CD4-positive, alpha-beta T cell (primary cell): ENCODE data around the gene NCF2. TPM values are rescaled to one million over a fixed set of nuclear protein-coding genes. Genes with fewer than 3 reads are reported as not detected.

Source experiments
- ATAC-seq: fragments of 200-7000 bp; cut with Tn5 transposase; one replicate; pipeline ENCODE4 v1.10.0; 2022; ENCODE audit warnings: mild to moderate bottlenecking; ENCODE audit not compliant: poor library complexity
- CTCF ChIA-PET: fragments of 350-600 bp; sonication (Branson Sonifier 250); formaldehyde crosslinking; loops from one replicate; lab custom pipeline; 2021; ENCODE audit warnings: antibody characterized with exemption, inconsistent platforms; lab: Charles Lee
- POLR2A ChIA-PET: fragments of 350-600 bp; sonication (Branson Sonifier 250); formaldehyde crosslinking; loops from one replicate; lab custom pipeline; 2021; ENCODE audit warnings: antibody characterized with exemption, inconsistent platforms; lab: Charles Lee
- DNase-seq, 14 experiments: peaks; one replicate each; pipeline ENCODE4 v3.0.0-alpha.2; 2013 to 2020; ENCODE audit warnings: mixed read lengths in 2 of 14
- H3K27ac ChIP-seq, 2 donors: one replicate each; pipeline versions ENCODE4 v1.5.1 to v1.7.0; 2013; ENCODE audit warnings: low read length in 2 of 2, low read depth in 1 of 2, mild to moderate bottlenecking in 1 of 2
- H3K27me3 ChIP-seq, 2 experiments: 1 replicate in 1 of 2; 2 replicates in 1 of 2; pipeline versions ENCODE4 v1.6.1 to v1.7.0; 2013; ENCODE audit warnings: low read length in 2 of 2, control low read depth in 1 of 2, mild to moderate bottlenecking in 1 of 2, moderate library complexity in 1 of 2; ENCODE audit not compliant: insufficient read depth in 2 of 2, control insufficient read depth in 1 of 2
- H3K36me3 ChIP-seq: one replicate; pipeline ENCODE4 v1.6.1; 2013; ENCODE audit warnings: low read length, control low read depth; ENCODE audit not compliant: insufficient read depth
- H3K4me1 ChIP-seq: one replicate; pipeline ENCODE4 v1.6.1; 2013; ENCODE audit warnings: low read length, control low read depth; ENCODE audit not compliant: insufficient read depth
- H3K4me3 ChIP-seq: one replicate; pipeline ENCODE4 v1.5.1; 2013; ENCODE audit warnings: mild to moderate bottlenecking, low read length, moderate library complexity
- H3K9me3 ChIP-seq, 2 experiments: 1 replicate in 1 of 2; 2 replicates in 1 of 2; pipeline versions ENCODE4 v1.6.1 to v1.7.0; 2013; ENCODE audit warnings: low read length in 2 of 2, mild to moderate bottlenecking in 2 of 2, control low read depth in 1 of 2, moderate library complexity in 1 of 2; ENCODE audit not compliant: control insufficient read depth in 1 of 2, insufficient read depth in 1 of 2
- H3K27ac Mint-ChIP-seq: one replicate; pipeline ENCODE4 v1.8.0; 2020; ENCODE audit warnings: mixed read lengths
- H3K27me3 Mint-ChIP-seq: one replicate; pipeline ENCODE4 v1.8.0; 2021; ENCODE audit warnings: mixed read lengths
- H3K36me3 Mint-ChIP-seq: one replicate; pipeline ENCODE4 v1.8.0; 2021; ENCODE audit warnings: low read depth, mixed read lengths
- H3K4me1 Mint-ChIP-seq: one replicate; pipeline ENCODE4 v1.8.0; 2021; ENCODE audit warnings: low read depth, mixed read lengths
- H3K4me3 Mint-ChIP-seq: one replicate; pipeline ENCODE4 v1.8.0; 2020; ENCODE audit warnings: mild to moderate bottlenecking, mixed read lengths
- H3K9me3 Mint-ChIP-seq: one replicate; pipeline ENCODE4 v1.8.0; 2020; ENCODE audit warnings: mixed read lengths
- intact Hi-C, 2 experiments: fragments of 100-400 bp; cut with DNase I in 1 of 2; cut with micrococcal nuclease in 1 of 2; formaldehyde crosslinking; loops; one replicate each; pipeline versions ENCODE4 v1.15.1 to v1.9.0; 2023 to 2025; cut with DNase I, micrococcal nuclease
- total RNA-seq, 174 experiments: library from RNA in 2 of 174; stranded (reverse) in 2 of 174; gene quantifications; one replicate each; pipeline ENCODE4 v1.2.3 and lab custom pipeline; 2021 to 2026
- TF ChIP-seq, protein P1 (sequence below): fragments of 200-600 bp; IDR thresholded peaks from one replicate; pipeline ENCODE4 v1.8.0; 2022; ENCODE audit warnings: antibody characterized with exemption, mild to moderate bottlenecking

Gene NCF2
- total RNA-seq, 2 experiments from 2014 or later = 2.9 to 3.1 TPM

- no peak overlapping the region for H3K4me3 ChIP-seq
- no peaks in the 10 kb centered on the region for H3K9me3 ChIP-seq
- ChIA-PET POLR2A (interaction anchor here (1.3 kb wide), 1 partner anchor 15 kb away, joined by 3 read pairs; no protein-coding TSS in a partner anchor), CTCF (no interaction called here)
- ATAC-seq = no peak
- no peak for DNase-seq
- Mint-ChIP-seq H3K36me3 (peaks cover 8% of the 10 kb centered on the region), H3K4me1 (no peaks in the 10 kb centered on the region), H3K4me3 (no peak overlapping the region), H3K9me3 (no peaks in the 10 kb centered on the region), H3K27me3 (no peaks in the 10 kb centered on the region), H3K27ac (no peak overlapping the region)
- no peak overlapping the region for H3K27ac ChIP-seq
- no peaks in the 10 kb centered on the region for H3K27me3 ChIP-seq
- intact Hi-C loops = no loop called here
- H3K36me3 ChIP-seq = no peaks in the 10 kb centered on the region
- H3K4me1 ChIP-seq = peaks cover 4% of the 10 kb centered on the region
- TF ChIP-seq, protein P1, sequence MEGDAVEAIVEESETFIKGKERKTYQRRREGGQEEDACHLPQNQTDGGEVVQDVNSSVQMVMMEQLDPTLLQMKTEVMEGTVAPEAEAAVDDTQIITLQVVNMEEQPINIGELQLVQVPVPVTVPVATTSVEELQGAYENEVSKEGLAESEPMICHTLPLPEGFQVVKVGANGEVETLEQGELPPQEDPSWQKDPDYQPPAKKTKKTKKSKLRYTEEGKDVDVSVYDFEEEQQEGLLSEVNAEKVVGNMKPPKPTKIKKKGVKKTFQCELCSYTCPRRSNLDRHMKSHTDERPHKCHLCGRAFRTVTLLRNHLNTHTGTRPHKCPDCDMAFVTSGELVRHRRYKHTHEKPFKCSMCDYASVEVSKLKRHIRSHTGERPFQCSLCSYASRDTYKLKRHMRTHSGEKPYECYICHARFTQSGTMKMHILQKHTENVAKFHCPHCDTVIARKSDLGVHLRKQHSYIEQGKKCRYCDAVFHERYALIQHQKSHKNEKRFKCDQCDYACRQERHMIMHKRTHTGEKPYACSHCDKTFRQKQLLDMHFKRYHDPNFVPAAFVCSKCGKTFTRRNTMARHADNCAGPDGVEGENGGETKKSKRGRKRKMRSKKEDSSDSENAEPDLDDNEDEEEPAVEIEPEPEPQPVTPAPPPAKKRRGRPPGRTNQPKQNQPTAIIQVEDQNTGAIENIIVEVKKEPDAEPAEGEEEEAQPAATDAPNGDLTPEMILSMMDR = no peak
Observed at GRCh38 chr1:183565261-183565660, 25.0 kb downstream of the NCF2 start.

- Histone ChIP-seq H3K27ac (no peak overlapping the region), H3K4me1 (peaks cover 4% of the 10 kb centered on the region), H3K27me3 (no peaks in the 10 kb centered on the region), H3K36me3 (peaks cover under 1% of the 10 kb centered on the region), H3K4me3 (no peak overlapping the region), H3K9me3 (no peaks in the 10 kb centered on the region)
- no peak for ATAC-seq
- DNase-seq = no peak
- POLR2A ChIA-PET = no interaction called here
- CTCF ChIA-PET = interaction anchor here (1.0 kb wide), 1 partner anchor 12 kb away, joined by 3 read pairs; no protein-coding TSS in a partner anchor
- Mint-ChIP-seq H3K27ac (no peak overlapping the region), H3K36me3 (peaks cover 10% of the 10 kb centered on the region), H3K4me1 (no peaks in the 10 kb centered on the region), H3K27me3 (no peaks in the 10 kb centered on the region), H3K9me3 (no peaks in the 10 kb centered on the region), H3K4me3 (no peak overlapping the region)
- TF ChIP-seq, protein P1 = no peak
- intact Hi-C loops = no loop called here
Observed at GRCh38 chr1:183562701-183563100, 27.6 kb downstream of the NCF2 start.

GRCh38 chr1:183559061-183559460, 31.2 kb downstream of the NCF2 start:
- peaks cover 32% of the 10 kb centered on the region for H3K36me3 Mint-ChIP-seq
- H3K27ac Mint-ChIP-seq = no peak overlapping the region
- no peaks in the 10 kb centered on the region for H3K9me3 Mint-ChIP-seq

More at GRCh38 chr1:183559061-183559460, 31.2 kb downstream of the NCF2 start:
- no peaks in the 10 kb centered on the region for H3K4me1 ChIP-seq
- H3K4me3 ChIP-seq = no peak overlapping the region
- DNase-seq = no peak
- Mint-ChIP-seq H3K4me1 (no peaks in the 10 kb centered on the region), H3K4me3 (no peak overlapping the region), H3K27me3 (no peaks in the 10 kb centered on the region)
- POLR2A ChIA-PET = no interaction called here
- CTCF ChIA-PET = no interaction called here
- ATAC-seq = no peak
- H3K27me3 ChIP-seq = no peaks in the 10 kb centered on the region
- TF ChIP-seq, protein P1 = no peak
- peaks cover 6% of the 10 kb centered on the region for H3K36me3 ChIP-seq
- no peaks in the 10 kb centered on the region for H3K9me3 ChIP-seq
- no peak overlapping the region for H3K27ac ChIP-seq
- intact Hi-C loops = no loop called here
